Measurements from ENCODE around the gene TRAK2. TPM values are rescaled to one million over a fixed set of nuclear protein-coding genes. Genes with fewer than 3 reads are reported as not detected.

TRAK2 gene
- total and polyA plus RNA-seq, 2 of the 8 experiments (the other 6 are each of a cell fraction or from before 2014, with no cell fraction given) = 4.5 to 15.7 TPM

DNA sequence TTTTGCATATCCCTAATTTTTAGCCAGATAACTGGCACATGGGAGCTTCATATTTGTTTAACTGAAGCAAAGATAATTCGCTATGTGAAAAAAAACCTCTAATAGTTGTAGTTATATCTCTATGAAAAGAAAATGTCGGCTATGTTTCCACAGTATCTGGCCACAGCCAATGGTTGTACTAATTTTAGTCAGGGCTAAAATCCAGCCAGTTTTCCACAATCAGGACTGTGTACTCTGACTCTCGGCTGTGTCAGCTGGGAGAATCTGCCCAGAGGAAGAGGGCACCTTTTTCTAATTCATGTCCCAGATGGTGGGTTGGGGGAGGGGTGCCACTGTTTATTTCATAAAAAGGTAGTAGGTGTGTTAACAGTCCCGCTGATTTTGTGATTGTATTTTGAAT lies 39.0 kb upstream of the TRAK2 start (continued):
- TF ChIP-seq NANOG (IDR thresholded peaks at IDR 0.05; ENCODE audit: insufficient read depth, low read depth, low read length, poor library complexity, severe bottlenecking) = no peak
- no peak for TF ChIP-seq SIRT6 (IDR thresholded peaks at IDR 0.05; ENCODE audit: low read length)
- TF ChIP-seq, protein P1, sequence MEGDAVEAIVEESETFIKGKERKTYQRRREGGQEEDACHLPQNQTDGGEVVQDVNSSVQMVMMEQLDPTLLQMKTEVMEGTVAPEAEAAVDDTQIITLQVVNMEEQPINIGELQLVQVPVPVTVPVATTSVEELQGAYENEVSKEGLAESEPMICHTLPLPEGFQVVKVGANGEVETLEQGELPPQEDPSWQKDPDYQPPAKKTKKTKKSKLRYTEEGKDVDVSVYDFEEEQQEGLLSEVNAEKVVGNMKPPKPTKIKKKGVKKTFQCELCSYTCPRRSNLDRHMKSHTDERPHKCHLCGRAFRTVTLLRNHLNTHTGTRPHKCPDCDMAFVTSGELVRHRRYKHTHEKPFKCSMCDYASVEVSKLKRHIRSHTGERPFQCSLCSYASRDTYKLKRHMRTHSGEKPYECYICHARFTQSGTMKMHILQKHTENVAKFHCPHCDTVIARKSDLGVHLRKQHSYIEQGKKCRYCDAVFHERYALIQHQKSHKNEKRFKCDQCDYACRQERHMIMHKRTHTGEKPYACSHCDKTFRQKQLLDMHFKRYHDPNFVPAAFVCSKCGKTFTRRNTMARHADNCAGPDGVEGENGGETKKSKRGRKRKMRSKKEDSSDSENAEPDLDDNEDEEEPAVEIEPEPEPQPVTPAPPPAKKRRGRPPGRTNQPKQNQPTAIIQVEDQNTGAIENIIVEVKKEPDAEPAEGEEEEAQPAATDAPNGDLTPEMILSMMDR (IDR thresholded peaks at IDR 0.05; ENCODE audit: control extremely low read depth in 1 of 3, insufficient read depth in 1 of 3, low read depth in 1 of 3, low read length in 3 of 3) = no peak
- no peak for TF ChIP-seq BCL11A (IDR thresholded peaks at IDR 0.05; ENCODE audit: low read depth in 2 of 2, low read length in 2 of 2)
- TF ChIP-seq, protein P2, sequence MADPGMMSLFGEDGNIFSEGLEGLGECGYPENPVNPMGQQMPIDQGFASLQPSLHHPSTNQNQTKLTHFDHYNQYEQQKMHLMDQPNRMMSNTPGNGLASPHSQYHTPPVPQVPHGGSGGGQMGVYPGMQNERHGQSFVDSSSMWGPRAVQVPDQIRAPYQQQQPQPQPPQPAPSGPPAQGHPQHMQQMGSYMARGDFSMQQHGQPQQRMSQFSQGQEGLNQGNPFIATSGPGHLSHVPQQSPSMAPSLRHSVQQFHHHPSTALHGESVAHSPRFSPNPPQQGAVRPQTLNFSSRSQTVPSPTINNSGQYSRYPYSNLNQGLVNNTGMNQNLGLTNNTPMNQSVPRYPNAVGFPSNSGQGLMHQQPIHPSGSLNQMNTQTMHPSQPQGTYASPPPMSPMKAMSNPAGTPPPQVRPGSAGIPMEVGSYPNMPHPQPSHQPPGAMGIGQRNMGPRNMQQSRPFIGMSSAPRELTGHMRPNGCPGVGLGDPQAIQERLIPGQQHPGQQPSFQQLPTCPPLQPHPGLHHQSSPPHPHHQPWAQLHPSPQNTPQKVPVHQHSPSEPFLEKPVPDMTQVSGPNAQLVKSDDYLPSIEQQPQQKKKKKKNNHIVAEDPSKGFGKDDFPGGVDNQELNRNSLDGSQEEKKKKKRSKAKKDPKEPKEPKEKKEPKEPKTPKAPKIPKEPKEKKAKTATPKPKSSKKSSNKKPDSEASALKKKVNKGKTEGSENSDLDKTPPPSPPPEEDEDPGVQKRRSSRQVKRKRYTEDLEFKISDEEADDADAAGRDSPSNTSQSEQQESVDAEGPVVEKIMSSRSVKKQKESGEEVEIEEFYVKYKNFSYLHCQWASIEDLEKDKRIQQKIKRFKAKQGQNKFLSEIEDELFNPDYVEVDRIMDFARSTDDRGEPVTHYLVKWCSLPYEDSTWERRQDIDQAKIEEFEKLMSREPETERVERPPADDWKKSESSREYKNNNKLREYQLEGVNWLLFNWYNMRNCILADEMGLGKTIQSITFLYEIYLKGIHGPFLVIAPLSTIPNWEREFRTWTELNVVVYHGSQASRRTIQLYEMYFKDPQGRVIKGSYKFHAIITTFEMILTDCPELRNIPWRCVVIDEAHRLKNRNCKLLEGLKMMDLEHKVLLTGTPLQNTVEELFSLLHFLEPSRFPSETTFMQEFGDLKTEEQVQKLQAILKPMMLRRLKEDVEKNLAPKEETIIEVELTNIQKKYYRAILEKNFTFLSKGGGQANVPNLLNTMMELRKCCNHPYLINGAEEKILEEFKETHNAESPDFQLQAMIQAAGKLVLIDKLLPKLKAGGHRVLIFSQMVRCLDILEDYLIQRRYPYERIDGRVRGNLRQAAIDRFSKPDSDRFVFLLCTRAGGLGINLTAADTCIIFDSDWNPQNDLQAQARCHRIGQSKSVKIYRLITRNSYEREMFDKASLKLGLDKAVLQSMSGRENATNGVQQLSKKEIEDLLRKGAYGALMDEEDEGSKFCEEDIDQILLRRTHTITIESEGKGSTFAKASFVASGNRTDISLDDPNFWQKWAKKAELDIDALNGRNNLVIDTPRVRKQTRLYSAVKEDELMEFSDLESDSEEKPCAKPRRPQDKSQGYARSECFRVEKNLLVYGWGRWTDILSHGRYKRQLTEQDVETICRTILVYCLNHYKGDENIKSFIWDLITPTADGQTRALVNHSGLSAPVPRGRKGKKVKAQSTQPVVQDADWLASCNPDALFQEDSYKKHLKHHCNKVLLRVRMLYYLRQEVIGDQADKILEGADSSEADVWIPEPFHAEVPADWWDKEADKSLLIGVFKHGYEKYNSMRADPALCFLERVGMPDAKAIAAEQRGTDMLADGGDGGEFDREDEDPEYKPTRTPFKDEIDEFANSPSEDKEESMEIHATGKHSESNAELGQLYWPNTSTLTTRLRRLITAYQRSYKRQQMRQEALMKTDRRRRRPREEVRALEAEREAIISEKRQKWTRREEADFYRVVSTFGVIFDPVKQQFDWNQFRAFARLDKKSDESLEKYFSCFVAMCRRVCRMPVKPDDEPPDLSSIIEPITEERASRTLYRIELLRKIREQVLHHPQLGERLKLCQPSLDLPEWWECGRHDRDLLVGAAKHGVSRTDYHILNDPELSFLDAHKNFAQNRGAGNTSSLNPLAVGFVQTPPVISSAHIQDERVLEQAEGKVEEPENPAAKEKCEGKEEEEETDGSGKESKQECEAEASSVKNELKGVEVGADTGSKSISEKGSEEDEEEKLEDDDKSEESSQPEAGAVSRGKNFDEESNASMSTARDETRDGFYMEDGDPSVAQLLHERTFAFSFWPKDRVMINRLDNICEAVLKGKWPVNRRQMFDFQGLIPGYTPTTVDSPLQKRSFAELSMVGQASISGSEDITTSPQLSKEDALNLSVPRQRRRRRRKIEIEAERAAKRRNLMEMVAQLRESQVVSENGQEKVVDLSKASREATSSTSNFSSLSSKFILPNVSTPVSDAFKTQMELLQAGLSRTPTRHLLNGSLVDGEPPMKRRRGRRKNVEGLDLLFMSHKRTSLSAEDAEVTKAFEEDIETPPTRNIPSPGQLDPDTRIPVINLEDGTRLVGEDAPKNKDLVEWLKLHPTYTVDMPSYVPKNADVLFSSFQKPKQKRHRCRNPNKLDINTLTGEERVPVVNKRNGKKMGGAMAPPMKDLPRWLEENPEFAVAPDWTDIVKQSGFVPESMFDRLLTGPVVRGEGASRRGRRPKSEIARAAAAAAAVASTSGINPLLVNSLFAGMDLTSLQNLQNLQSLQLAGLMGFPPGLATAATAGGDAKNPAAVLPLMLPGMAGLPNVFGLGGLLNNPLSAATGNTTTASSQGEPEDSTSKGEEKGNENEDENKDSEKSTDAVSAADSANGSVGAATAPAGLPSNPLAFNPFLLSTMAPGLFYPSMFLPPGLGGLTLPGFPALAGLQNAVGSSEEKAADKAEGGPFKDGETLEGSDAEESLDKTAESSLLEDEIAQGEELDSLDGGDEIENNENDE (IDR thresholded peaks at IDR 0.05; ENCODE audit: insufficient replicate concordance, low read length) = no peak

Measured in H1 (cell line).